Measurements from ENCODE around the gene TBC1D8. TPM values are rescaled to one million over a fixed set of nuclear protein-coding genes. Genes with fewer than 3 reads are reported as not detected.

Gene TBC1D8
- total RNA-seq, 1 donor from 2014 or later = 19.9 TPM

DNA sequence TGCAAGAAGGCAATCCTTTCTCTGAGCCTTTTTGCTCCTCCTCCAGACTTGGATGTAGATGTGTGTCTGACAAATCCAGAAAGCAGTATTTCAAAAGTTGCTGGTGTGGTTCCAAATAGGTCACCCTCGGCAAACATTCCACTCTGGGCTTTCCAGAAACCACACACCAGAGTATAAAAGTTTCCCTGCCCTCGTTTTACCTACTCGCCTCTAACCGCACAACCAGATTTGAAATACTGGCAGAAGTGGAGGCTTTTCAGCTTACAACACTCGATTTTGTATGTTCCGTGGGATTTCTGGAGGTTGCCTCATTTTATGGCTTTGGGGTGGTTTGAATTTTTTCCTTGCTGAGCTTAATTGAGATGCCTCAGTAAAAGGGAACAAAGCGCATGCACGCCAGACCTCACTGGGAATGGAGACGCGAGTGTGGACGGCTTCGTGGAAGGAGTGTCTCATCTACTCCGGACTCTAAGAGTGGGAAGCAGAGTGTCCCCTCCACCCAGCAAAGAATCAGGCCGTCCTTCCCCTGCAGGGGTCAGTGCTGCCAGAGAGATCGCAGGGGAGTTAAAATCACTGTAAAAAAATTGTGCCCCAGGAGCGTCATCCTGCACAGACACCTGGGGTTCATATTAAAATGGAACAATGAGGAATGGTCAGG is 193.1 kb downstream of the TBC1D8 start:
- no peak overlapping the region for H3K4me3 ChIP-seq
- no peaks in the 10 kb centered on the region for H3K27me3 ChIP-seq
- H3K27ac ChIP-seq = no peak overlapping the region
- no peaks in the 10 kb centered on the region for H3K36me3 ChIP-seq
- intact Hi-C loops (cut with DNase I) = no loop called here
- no peaks in the 10 kb centered on the region for H3K9me3 ChIP-seq
- DNase-seq (no peak), ATAC-seq (peak; percentile 80)
- peaks cover 15% of the 10 kb centered on the region for H3K4me1 ChIP-seq
- TF ChIP-seq, protein P1, sequence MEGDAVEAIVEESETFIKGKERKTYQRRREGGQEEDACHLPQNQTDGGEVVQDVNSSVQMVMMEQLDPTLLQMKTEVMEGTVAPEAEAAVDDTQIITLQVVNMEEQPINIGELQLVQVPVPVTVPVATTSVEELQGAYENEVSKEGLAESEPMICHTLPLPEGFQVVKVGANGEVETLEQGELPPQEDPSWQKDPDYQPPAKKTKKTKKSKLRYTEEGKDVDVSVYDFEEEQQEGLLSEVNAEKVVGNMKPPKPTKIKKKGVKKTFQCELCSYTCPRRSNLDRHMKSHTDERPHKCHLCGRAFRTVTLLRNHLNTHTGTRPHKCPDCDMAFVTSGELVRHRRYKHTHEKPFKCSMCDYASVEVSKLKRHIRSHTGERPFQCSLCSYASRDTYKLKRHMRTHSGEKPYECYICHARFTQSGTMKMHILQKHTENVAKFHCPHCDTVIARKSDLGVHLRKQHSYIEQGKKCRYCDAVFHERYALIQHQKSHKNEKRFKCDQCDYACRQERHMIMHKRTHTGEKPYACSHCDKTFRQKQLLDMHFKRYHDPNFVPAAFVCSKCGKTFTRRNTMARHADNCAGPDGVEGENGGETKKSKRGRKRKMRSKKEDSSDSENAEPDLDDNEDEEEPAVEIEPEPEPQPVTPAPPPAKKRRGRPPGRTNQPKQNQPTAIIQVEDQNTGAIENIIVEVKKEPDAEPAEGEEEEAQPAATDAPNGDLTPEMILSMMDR (IDR thresholded peaks at IDR 0.05) = no peak

Other genes with a start within 250 kb of the TBC1D8 start
- 1,071 TPM for gene RPL31, start 149.1 kb downstream of the TBC1D8 start, total RNA-seq
- 30.6 TPM for gene CNOT11, start 101.5 kb upstream of the TBC1D8 start, total RNA-seq
- gene RNF149, start 157.3 kb upstream of the TBC1D8 start, total RNA-seq = 94.0 TPM
- not detected for gene CREG2, start 236.1 kb upstream of the TBC1D8 start, total RNA-seq